Cortex of kidney (tissue), 1 donor: ENCODE measurements around the gene MYH15.

Experiments used
- DNase-seq: peaks from one replicate; lab custom pipeline; 2025; lab: John Stamatoyannopoulos, UW

Gene MYH15

GRCh38 chr3:108510496-108510895 is at the start of gene MYH15:
TSS of gene MYH15 (minus strand) at chr3:108510596. CDS start at chr3:108510530, 66 bp downstream.
- DNase-seq: no peak

- DNase-seq: no peak
These were observed 45.7 kb upstream of the MYH15 start for GRCh38 chr3:108555966-108556581.

GRCh38 chr3:108554913-108555571 is 44.6 kb upstream of the MYH15 start:
- no peak for DNase-seq

- DNase-seq: no peak
These were observed 43.8 kb upstream of the MYH15 start for GRCh38 chr3:108554229-108554628.

- DNase-seq: no peak
These were observed 42.1 kb upstream of the MYH15 start for GRCh38 chr3:108552267-108553159.

GRCh38 chr3:108548886-108549285 is 38.5 kb upstream of the MYH15 start:
- DNase-seq: no peak

- DNase-seq: no peak
These were observed 37.9 kb upstream of the MYH15 start for GRCh38 chr3:108548304-108548703.

- no peak for DNase-seq
These were observed 36.3 kb upstream of the MYH15 start for GRCh38 chr3:108546692-108547091.

GRCh38 chr3:108546247-108546646 is 35.9 kb upstream of the MYH15 start:
- DNase-seq: no peak

- DNase-seq: no peak
These were observed 27.7 kb upstream of the MYH15 start for GRCh38 chr3:108538083-108538482.

GRCh38 chr3:108528459-108529252 is 18.3 kb upstream of the MYH15 start:
- DNase-seq: no peak

GRCh38 chr3:108527817-108528216 is 17.4 kb upstream of the MYH15 start:
- no peak for DNase-seq

GRCh38 chr3:108527109-108527508 is 16.7 kb upstream of the MYH15 start:
- no peak for DNase-seq

GRCh38 chr3:108525971-108526370 is 15.6 kb upstream of the MYH15 start:
- no peak for DNase-seq

- no peak for DNase-seq
These were observed 14.9 kb upstream of the MYH15 start for GRCh38 chr3:108525256-108525655.

GRCh38 chr3:108524537-108524936 is 14.1 kb upstream of the MYH15 start:
- no peak for DNase-seq

GRCh38 chr3:108518895-108519294 is 8.5 kb upstream of the MYH15 start:
- DNase-seq: no peak

- DNase-seq: no peak
These were observed 6.5 kb upstream of the MYH15 start for GRCh38 chr3:108516881-108517280.

- no peak for DNase-seq
These were observed 3.6 kb upstream of the MYH15 start for GRCh38 chr3:108513961-108514360.

GRCh38 chr3:108512671-108513070 is 2.3 kb upstream of the MYH15 start:
- DNase-seq: no peak

GRCh38 chr3:108511490-108511889 is 1.1 kb upstream of the MYH15 start:
- DNase-seq: no peak

GRCh38 chr3:108511055-108511454 is 659 bp upstream of the MYH15 start:
- no peak for DNase-seq
